Kidney (tissue), 14 donors: ENCODE results near the gene S100A3. TPM values are rescaled to one million over a fixed set of nuclear protein-coding genes. Genes with fewer than 3 reads are reported as not detected.

Source experiments
- DNase-seq, 5 donors: peaks; one replicate each; pipeline ENCODE4 v3.0.0-alpha.2; 2013 to 2020
- FAIRE-seq: peaks from 2 replicates; lab custom pipeline; 2012; peaks lifted over from hg19 to GRCh38; lab: Jason Lieb, UNC
- H3K27ac ChIP-seq, 2 donors: one replicate each; pipeline ENCODE4 v1.7.0; 2013; ENCODE audit warnings: low read depth in 2 of 2, low read length in 2 of 2, inconsistent platforms in 1 of 2
- H3K27me3 ChIP-seq: one replicate; pipeline ENCODE4 v1.7.1; 2013; ENCODE audit warnings: low read length, inconsistent platforms; ENCODE audit not compliant: control insufficient read depth, insufficient read depth
- H3K36me3 ChIP-seq, 3 donors: one replicate each; pipeline versions ENCODE4 v1.7.0 to v1.7.1; 2013; ENCODE audit warnings: low read length in 3 of 3, control low read depth in 1 of 3, inconsistent platforms in 1 of 3; ENCODE audit not compliant: insufficient read depth in 3 of 3, control insufficient read depth in 2 of 3
- H3K4me1 ChIP-seq, 3 donors: one replicate each; pipeline versions ENCODE4 v1.7.0 to v1.7.1; 2013; ENCODE audit warnings: low read length in 3 of 3, inconsistent platforms in 1 of 3, low read depth in 1 of 3; ENCODE audit not compliant: control insufficient read depth in 2 of 3, insufficient read depth in 2 of 3
- H3K4me3 ChIP-seq, 3 donors: one replicate each; pipeline versions ENCODE4 v1.7.0 to v1.8.1; 2013; ENCODE audit warnings: low read length in 3 of 3, control low read depth in 1 of 3, inconsistent platforms in 1 of 3
- H3K9ac ChIP-seq, 3 donors: one replicate each; pipeline versions ENCODE4 v1.7.0 to v1.7.1; 2013; ENCODE audit warnings: low read length in 3 of 3, control low read depth in 1 of 3, inconsistent platforms in 1 of 3
- H3K9me3 ChIP-seq, 3 donors: one replicate each; pipeline versions ENCODE4 v1.7.0 to v1.7.1; 2013; ENCODE audit warnings: low read length in 3 of 3, control low read depth in 1 of 3, inconsistent platforms in 1 of 3; ENCODE audit not compliant: control insufficient read depth in 2 of 3, insufficient read depth in 1 of 3
- CTCF ChIP-seq: IDR thresholded peaks from 3 replicates; pipeline ENCODE4 v1.5.1; 2012; ENCODE audit warnings: mild to moderate bottlenecking, moderate library complexity, borderline replicate concordance; ENCODE audit not compliant: insufficient read depth; ENCODE audit errors: extremely low read depth
- intact Hi-C: fragments of 100-400 bp; cut with DNase I; formaldehyde crosslinking; loops from one replicate; pipeline ENCODE4 v1.11.1; 2022
- polyA plus RNA-seq: library from polyadenylated mRNA; stranded (reverse); fragments of 350-450 nt; fragmentation: Illumina TruSeq; extraction: RNeasy Lipid Tissue Mini Kit (QIAGEN cat#74804); gene quantifications from one replicate; pipeline ENCODE4 v1.2.3, GENCODE V29; 2014; ENCODE audit warnings: low read depth, low replicate concordance; ENCODE audit not compliant: insufficient read depth
- total RNA-seq: library from RNA; stranded (reverse); fragmentation: NEBNext Ultra II Directional; extraction: Animal tissue kit (Norgen Biotek cat#: 25700); gene quantifications from one replicate; pipeline ENCODE4 v1.2.1, GENCODE V29; 2021
- donor health status: control.
- donor health status: control.
- donor health status: control.
- donor health status: control.
- donor health status: control.
- donor health status: DM: yes; HTN: yes; CAD: no.
- donor health status: Normal renal cell carcinoma (clear cell type).

Gene S100A3
- total and polyA plus RNA-seq, 2 donors from 2014 or later, result 2.5 to 8.4 TPM

DNA sequence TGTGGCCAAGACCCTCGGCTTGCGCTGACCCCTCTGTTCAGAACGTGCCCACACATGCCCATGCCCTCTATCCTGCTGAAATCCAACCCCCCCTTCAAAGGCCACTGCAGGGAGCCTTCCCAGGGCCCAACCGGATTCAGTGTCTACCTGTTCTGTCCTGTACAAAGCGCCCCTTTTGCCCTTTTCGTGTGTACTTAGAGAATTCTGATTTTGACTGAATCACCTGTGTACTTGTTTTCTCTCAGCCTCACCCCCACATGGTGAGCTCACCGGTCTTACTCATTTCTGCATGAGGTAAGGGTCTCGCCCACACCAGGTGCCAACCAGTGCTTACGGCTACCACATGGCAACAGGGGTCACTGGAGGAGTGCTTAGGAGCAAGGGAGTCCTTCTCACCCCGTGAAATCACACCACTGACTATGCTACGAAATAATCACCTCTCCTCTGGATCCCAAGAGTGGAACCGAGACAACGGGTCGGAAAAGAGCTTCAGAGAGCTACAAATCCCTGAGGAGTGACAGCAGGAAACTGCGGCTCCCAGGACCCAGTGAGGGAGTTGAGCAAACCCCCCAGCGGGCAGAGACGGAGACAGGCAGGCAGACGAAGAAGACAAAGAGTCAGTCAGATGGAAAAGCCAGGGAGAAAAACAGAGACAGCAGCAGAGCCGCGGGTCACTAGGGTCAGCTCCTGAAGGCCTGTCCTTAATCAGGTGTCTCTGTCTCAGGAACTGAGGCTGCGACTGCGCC, 18.7 kb upstream of the S100A3 start:
- Histone ChIP-seq H3K9me3 (no peaks in the 10 kb centered on the region), H3K4me1 (peaks cover 6 to 24% (median 19%) of the 10 kb centered on the region in 3 donors), H3K4me3 (peak overlapping the region in 2 of 3 donors; percentile 4 to 56), H3K27ac (peak overlapping the region; percentile 71 to 74), H3K36me3 (no peaks in the 10 kb centered on the region), H3K9ac (peak overlapping the region in 1 of 3 donors; percentile 82), H3K27me3 (no peaks in the 10 kb centered on the region)
- TF ChIP-seq CTCF, result no peak
- intact Hi-C loops, result loop anchor here (5.0 kb wide), 1 partner anchor 55 kb away; no protein-coding TSS in a partner anchor
- FAIRE-seq, result no peak
- DNase-seq, result peak in 3 of 5 donors; percentile 46 to 81 (median 62)

DNA sequence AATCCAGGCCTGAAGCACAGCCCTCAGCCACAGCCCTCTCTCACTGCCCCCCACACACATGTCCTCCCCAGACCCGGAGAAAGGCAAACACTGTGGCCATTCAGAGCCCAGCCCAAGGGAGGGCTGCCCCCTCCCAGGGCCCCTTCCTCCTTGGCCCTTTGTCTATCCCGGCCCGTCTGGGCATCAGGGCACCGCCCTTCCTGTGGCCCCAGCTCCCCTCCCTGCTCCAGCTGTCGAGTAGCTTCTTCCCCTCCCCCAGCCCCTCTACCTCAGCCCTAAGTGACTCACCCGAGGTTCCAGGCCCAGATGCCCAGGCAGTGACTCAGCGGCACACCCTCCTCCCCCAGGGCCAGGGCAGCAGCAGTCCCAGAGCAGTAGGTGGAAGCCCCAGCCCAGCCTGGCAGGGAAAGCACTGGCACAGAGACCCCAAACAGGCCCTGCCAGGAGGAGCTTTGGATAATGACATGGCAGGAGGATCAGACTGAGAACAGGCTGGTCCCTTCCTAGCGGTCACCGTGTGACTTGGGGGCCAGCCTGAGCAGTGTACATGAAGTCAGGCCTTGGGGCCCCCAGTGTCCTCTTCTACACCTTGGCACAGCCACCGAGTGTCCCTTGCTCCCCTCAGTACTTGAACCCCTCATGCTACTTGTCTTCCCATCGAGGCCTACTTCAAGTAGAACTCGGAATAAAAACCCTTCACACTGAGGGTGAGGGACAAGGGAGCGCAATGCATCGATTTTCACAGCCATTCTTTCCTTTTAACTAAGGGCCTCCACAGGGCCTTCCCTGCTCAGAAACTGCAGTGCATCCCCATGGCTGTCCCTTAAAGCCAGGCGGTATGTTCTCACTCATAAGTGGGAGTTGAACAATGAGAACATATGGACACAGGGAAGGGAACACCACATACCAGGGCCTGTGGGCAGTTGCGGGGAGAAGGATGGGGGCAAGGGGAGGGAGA, 17.6 kb upstream of the S100A3 start:
- TF ChIP-seq CTCF, result no peak
- H3K9me3 ChIP-seq, result no peaks in the 10 kb centered on the region
- H3K9ac ChIP-seq, result peak overlapping the region in 1 of 3 donors; percentile 80
- intact Hi-C loops, result loop anchor here (5.0 kb wide), 1 partner anchor 54 kb away; no protein-coding TSS in a partner anchor
- H3K27me3 ChIP-seq, result no peaks in the 10 kb centered on the region
- peak overlapping the region; percentile 95 to 97 for H3K27ac ChIP-seq
- DNase-seq, result peak; percentile 74 to 98 (median 90)
- no peak overlapping the region for H3K4me3 ChIP-seq
- FAIRE-seq, result no peak
- no peaks in the 10 kb centered on the region for H3K36me3 ChIP-seq
- peaks cover 6 to 24% (median 19%) of the 10 kb centered on the region in 3 donors for H3K4me1 ChIP-seq

- Histone ChIP-seq H3K27ac (peak within 1 kb of the TSS; percentile 95 to 97), H3K27me3 (no peaks in the 10 kb centered on the region), H3K9ac (peak within 1 kb of the TSS in 1 of 3 donors; percentile 87), H3K4me1 (peaks cover 6 to 24% (median 19%) of the 10 kb centered on the region in 3 donors), H3K9me3 (no peaks in the 10 kb centered on the region), H3K4me3 (peak within 1 kb of the TSS in 1 of 3 donors; percentile 44), H3K36me3 (no peaks in the 10 kb centered on the region)
- peak; percentile 45 to 91 (median 79) for DNase-seq
- FAIRE-seq, result no peak
- TF ChIP-seq CTCF, result no peak
- intact Hi-C loops, result loop anchor here (5.0 kb wide), 1 partner anchor 53 kb away; no protein-coding TSS in a partner anchor
These were observed 16.7 kb upstream of the S100A3 start, which contains the start of gene S100A2 for GRCh38 chr1:153565529-153566374. S100A2 (minus strand) TSS chr1:153565844; CDS start chr1:153563877, 1,967 bp downstream.
